Measurements from ENCODE around the gene CMSS1. TPM values are rescaled to one million over a fixed set of nuclear protein-coding genes. Genes with fewer than 3 reads are reported as not detected.
A peak's percentile ranks its signal among the peaks of the same experiment; 100 is the strongest.

The CMSS1 gene
- total and polyA plus RNA-seq, 3 donors from 2014 or later = 24.6 to 47.9 (median 24.9) TPM

GRCh38 chr3:100042166-100042981 lies 224.7 kb downstream of the CMSS1 start:
- Histone ChIP-seq H3K4me1 (peaks cover 48% of the 10 kb centered on the region), H3K9me3 (no peaks in the 10 kb centered on the region), H3K27me3 (no peaks in the 10 kb centered on the region), H3K27ac (peak overlapping the region; percentile 53 to 82), H3K4me3 (no peak overlapping the region), H3K36me3 (ENCODE audit: low read depth, missing control alignments) (no peaks in the 10 kb centered on the region)
- DNase-seq = no peak
- intact Hi-C loops (cut with DNase I; ENCODE audit: low total_unique reads) = no loop called here
- WGBS, 2 donors = 27 to 40% methylated on average over 6 of the region's 6 CpGs
- no peak for TF ChIP-seq POLR2A (IDR thresholded peaks at IDR 0.05)
- no peak for TF ChIP-seq CTCF (IDR thresholded peaks at IDR 0.05)

DNA sequence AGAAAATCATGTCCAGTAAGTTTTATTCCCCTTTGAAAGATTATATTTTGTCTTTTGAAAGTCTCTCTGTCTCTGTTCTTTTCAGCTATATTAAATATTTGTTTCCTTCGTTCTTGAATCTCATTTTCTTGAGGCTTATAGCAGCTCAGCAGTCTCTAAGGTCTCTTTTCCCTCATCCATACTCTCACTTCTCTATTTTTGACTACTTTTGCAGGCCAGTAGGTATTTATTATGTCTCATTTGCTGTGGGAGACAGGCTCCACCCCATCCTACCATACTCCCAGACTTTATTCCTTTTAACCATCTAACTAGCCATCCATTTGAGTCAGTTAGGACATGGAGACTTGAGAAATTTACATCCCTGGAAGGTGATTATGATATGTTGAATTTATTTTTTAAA lies 225.6 kb downstream of the CMSS1 start:
- Histone ChIP-seq H3K4me1 (peaks cover 48% of the 10 kb centered on the region), H3K4me3 (no peak overlapping the region), H3K36me3 (ENCODE audit: low read depth, missing control alignments) (no peaks in the 10 kb centered on the region), H3K27ac (peak overlapping the region; percentile 53 to 82), H3K9me3 (no peaks in the 10 kb centered on the region), H3K27me3 (no peaks in the 10 kb centered on the region)
- DNase-seq = no peak
- TF ChIP-seq POLR2A (IDR thresholded peaks at IDR 0.05) = no peak
- TF ChIP-seq CTCF (IDR thresholded peaks at IDR 0.05) = no peak
- intact Hi-C loops (cut with DNase I; ENCODE audit: low total_unique reads) = no loop called here
- WGBS, 2 donors = 69 to 74% methylated on average over 1 of the region's 1 CpG

DNA sequence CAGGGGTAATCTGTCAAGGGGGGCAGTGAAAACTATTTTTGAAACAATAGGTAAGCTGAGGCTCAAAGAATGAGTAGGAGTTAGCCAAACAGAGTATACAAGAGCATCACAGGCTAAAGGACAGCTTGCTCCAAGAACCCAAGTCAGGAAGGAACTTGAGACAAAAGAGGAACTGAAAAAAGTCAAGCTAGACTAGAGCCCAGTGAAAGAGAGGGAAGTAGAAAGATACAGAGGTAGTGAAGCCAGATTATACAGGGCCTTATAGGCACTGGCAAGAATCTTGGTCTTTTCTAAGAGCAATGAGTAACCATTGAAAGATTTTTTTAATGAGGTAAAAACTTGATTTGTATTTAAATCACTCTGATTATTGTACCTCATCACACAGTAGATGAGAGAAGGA lies 226.7 kb downstream of the CMSS1 start:
- no peak for DNase-seq
- Histone ChIP-seq H3K4me3 (no peak overlapping the region), H3K27ac (peak overlapping the region in 1 of 2 donors; percentile 44), H3K9me3 (no peaks in the 10 kb centered on the region), H3K27me3 (no peaks in the 10 kb centered on the region), H3K4me1 (peaks cover 48% of the 10 kb centered on the region), H3K36me3 (ENCODE audit: low read depth, missing control alignments) (no peaks in the 10 kb centered on the region)
- TF ChIP-seq POLR2A (IDR thresholded peaks at IDR 0.05) (no peak), CTCF (IDR thresholded peaks at IDR 0.05) (no peak)
- intact Hi-C loops (cut with DNase I; ENCODE audit: low total_unique reads) = no loop called here

DNA sequence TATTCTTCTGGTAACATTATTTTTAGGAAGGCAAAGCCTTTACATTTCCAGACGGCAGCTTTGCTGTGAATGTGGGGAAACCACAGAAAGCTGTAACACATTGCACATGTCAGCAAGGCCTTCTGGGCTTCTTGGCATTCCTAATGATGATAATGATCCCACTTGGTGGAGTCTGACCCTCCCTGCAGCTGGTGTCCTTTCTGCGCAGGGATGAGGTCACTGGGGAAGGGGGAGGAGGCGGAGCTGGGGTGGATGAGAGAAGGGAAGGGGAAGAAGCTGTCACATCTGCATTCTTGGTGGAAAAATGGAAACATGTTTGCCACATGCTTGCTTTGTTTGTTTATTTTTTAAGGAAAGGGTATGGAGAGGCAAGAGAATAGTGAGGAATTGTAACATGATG lies 228.0 kb downstream of the CMSS1 start:
- 58 to 62% methylated on average over 3 of the region's 3 CpGs for WGBS, 2 donors
- intact Hi-C loops (cut with DNase I; ENCODE audit: low total_unique reads) = no loop called here
- Histone ChIP-seq H3K4me3 (no peak overlapping the region), H3K36me3 (ENCODE audit: low read depth, missing control alignments) (no peaks in the 10 kb centered on the region), H3K27ac (no peak overlapping the region), H3K9me3 (no peaks in the 10 kb centered on the region), H3K27me3 (no peaks in the 10 kb centered on the region), H3K4me1 (peaks cover 41% of the 10 kb centered on the region)
- DNase-seq = peak; percentile 62
- TF ChIP-seq CTCF (IDR thresholded peaks at IDR 0.05) (no peak), POLR2A (IDR thresholded peaks at IDR 0.05) (no peak)

GRCh38 chr3:100046986-100047385 lies 229.3 kb downstream of the CMSS1 start:
- Histone ChIP-seq H3K27ac (no peak overlapping the region), H3K4me3 (no peak overlapping the region), H3K27me3 (no peaks in the 10 kb centered on the region), H3K4me1 (peaks cover 28% of the 10 kb centered on the region), H3K36me3 (ENCODE audit: low read depth, missing control alignments) (no peaks in the 10 kb centered on the region), H3K9me3 (no peaks in the 10 kb centered on the region)
- no peak for DNase-seq
- TF ChIP-seq POLR2A (IDR thresholded peaks at IDR 0.05) (no peak), CTCF (IDR thresholded peaks at IDR 0.05) (no peak)
- intact Hi-C loops (cut with DNase I; ENCODE audit: low total_unique reads) = no loop called here
- WGBS, 2 donors = 66 to 76% methylated on average over 2 of the region's 2 CpGs
